Liver (tissue), 3 donors: Measurements from ENCODE around the gene VGLL4.

ENCODE experiments used
- ATF3 ChIP-seq: IDR thresholded peaks from 2 replicates; pipeline ENCODE4 v1.6.1; 2016; ENCODE audit warnings: antibody characterized with exemption
- CTCF ChIP-seq: fragments of 150-350 bp; IDR thresholded peaks from 2 replicates; pipeline ENCODE4 v1.5.1; 2017; ENCODE audit warnings: improper control_type of control experiment, low read depth, low read length; ENCODE audit not compliant: missing input control
- FOXA1 ChIP-seq: IDR thresholded peaks from 2 replicates; pipeline ENCODE4 v1.6.1; 2016; ENCODE audit warnings: antibody characterized with exemption
- JUND ChIP-seq, 2 donors: IDR thresholded peaks; 2 replicates each; pipeline ENCODE4 v1.6.1; 2016; ENCODE audit warnings: antibody characterized with exemption in 2 of 2
- REST ChIP-seq: IDR thresholded peaks from 2 replicates; pipeline ENCODE4 v1.6.1; 2016; ENCODE audit warnings: antibody characterized with exemption, mild to moderate bottlenecking
- SP1 ChIP-seq: IDR thresholded peaks from 2 replicates; pipeline ENCODE4 v1.6.1; 2018; ENCODE audit warnings: antibody characterized with exemption, mild to moderate bottlenecking
- TAF1 ChIP-seq: conservative IDR thresholded peaks from 2 replicates; pipeline ENCODE4 v1.6.1; 2016; ENCODE audit warnings: antibody characterized with exemption, mild to moderate bottlenecking
- YY1 ChIP-seq: IDR thresholded peaks from 2 replicates; pipeline ENCODE4 v1.6.1; 2016; ENCODE audit warnings: antibody characterized with exemption, mild to moderate bottlenecking
- ZBTB33 ChIP-seq: IDR thresholded peaks from 2 replicates; pipeline ENCODE4 v1.6.1; 2016; ENCODE audit warnings: antibody characterized with exemption
- donor health status: healthy.
- donor health status: healthy.

GRCh38 chr3:11616551-11616950, 27.2 kb downstream of the VGLL4 start:
- TF ChIP-seq CTCF (no peak), REST (no peak), JUND (IDR thresholded peaks at IDR 0.05) (no peak), SP1 (no peak), YY1 (no peak), TAF1 (no peak), ATF3 (no peak), FOXA1 (no peak), ZBTB33 (no peak)
